BLaER1 treated with 17β-estradiol and CSF1 and Interleukin-3, amounts not matched to agents 10 nM and 100 nM (cell line): ENCODE data around the gene HMG20A.

Source experiments
- H3K27ac ChIP-seq, 11 experiments: shearing (Covaris generic); formaldehyde crosslinking; 2 replicates each; pipeline ENCODE4 v1.8.1; 2022
- H3K27me3 ChIP-seq, 11 experiments: shearing (Covaris generic); formaldehyde crosslinking; 2 replicates each; pipeline ENCODE4 v1.8.1; 2022
- H3K36me3 ChIP-seq, 11 experiments: shearing (Covaris generic); formaldehyde crosslinking; 2 replicates each; pipeline ENCODE4 v1.8.1; 2022
- H3K4me1 ChIP-seq, 10 experiments: shearing (Covaris generic); formaldehyde crosslinking; 2 replicates each; pipeline ENCODE4 v1.8.1; 2022
- H3K4me2 ChIP-seq, 11 experiments: shearing (Covaris generic); formaldehyde crosslinking; 2 replicates each; pipeline ENCODE4 v1.8.1; 2022
- H3K4me3 ChIP-seq, 10 experiments: shearing (Covaris generic); formaldehyde crosslinking; 2 replicates each; pipeline ENCODE4 v1.8.1; 2022
- H3K9ac ChIP-seq, 11 experiments: shearing (Covaris generic); formaldehyde crosslinking; 2 replicates each; pipeline ENCODE4 v1.8.1; 2022
- H3K9me3 ChIP-seq, 11 experiments: shearing (Covaris generic); formaldehyde crosslinking; replicated peaks in 1 of 11; 2 replicates each; pipeline ENCODE4 v1.8.1; 2022
- H4K20me1 ChIP-seq, 11 experiments: shearing (Covaris generic); formaldehyde crosslinking; 2 replicates each; pipeline ENCODE4 v1.8.1; 2022
- Cebpa-rat ChIP-seq, 11 experiments: shearing (Covaris generic); IDR thresholded peaks; 2 replicates each; pipeline ENCODE4 v1.8.1; 2022

The HMG20A gene

DNA sequence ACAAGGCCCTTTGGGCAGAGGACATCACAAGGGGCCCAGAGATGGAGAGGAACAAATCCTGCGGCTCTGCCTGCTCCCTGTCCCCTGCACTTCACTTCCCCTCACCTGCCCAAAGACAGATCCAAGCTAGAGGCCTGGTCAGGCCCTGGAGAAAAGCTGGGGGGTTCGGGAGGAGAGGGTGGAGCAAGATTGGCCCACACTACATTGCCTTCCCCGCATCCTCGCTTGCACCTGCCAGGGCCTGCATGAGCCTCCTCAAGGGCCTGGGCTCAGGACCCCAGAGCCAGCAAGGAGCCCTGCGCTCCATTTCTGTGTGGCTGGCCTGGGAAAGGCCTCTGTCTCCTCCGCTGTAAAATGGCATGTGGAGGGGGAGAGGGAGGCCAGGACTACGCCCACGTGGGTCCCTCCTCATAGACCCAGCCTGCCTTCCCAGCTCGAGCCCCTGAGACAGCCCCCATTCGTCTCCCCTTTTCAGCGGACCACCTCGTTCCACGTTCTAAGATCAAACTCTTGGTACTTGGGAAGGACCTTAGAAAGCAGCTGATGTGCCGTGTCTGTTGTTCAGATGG, 106.0 kb downstream of the HMG20A start:
- peak overlapping the region in 8 of 11 experiments; percentile 21 to 55 (median 44); a peak in 9 of 22 replicates for H3K27ac ChIP-seq
- TF ChIP-seq Cebpa-rat (IDR thresholded peaks at IDR 0.05) = no peak
- peak overlapping the region in 10 of 11 experiments; percentile 33 to 72 (median 56); a peak in 18 of 22 replicates for H3K9ac ChIP-seq

DNA sequence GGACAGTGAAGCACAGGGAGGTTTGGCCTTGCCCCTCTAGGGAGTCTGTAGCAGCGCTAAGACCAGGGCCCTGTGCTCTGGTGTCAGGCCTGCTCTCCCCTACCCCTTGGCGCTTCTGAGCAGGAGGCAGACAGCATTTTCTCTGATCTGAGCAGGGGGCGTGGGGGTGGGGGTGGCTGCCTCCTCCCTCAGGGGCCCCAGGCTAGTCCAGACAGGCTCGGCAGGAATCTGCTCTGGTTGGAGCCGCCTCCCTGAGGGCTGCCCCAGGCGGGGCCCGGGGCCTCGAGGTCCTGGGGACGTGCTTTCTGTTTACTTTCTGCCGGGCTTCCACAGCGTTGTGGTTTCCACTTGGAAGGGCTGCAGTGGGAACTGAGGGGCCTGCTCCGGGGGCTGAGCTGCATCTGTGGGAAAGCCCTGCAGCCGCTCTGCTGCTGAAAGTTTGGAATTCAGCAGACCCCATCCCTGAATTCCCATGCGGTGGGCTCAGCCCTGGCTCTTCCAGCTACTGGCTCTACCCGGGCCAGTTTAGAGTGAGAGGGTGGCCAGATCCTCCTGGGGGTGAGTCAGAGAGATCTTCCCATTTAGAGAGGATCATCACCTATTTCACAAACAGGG, 106.6 kb downstream of the HMG20A start:
- Histone ChIP-seq H3K9ac (peak overlapping the region in 10 of 11 experiments; percentile 33 to 72 (median 56); a peak in 19 of 22 replicates), H3K27me3 (no peaks in the 10 kb centered on the region), H3K4me3 (no peak overlapping the region), H3K36me3 (no peaks in the 10 kb centered on the region), H3K4me1 (peaks cover 13 to 44% (median 38%) of the 10 kb centered on the region in 10 experiments), H3K4me2 (peak overlapping the region; percentile 74 to 86 (median 79)), H3K9me3 (no peaks in the 10 kb centered on the region), H3K27ac (peak overlapping the region in 9 of 11 experiments; percentile 21 to 55 (median 46); a peak in 13 of 22 replicates), H4K20me1 (no peaks in the 10 kb centered on the region; a peak in 3 of 22 replicates)
- TF ChIP-seq Cebpa-rat (IDR thresholded peaks at IDR 0.05) = no peak

More for the DNA sequence above, 106.0 kb downstream of the HMG20A start:
- Histone ChIP-seq H4K20me1 (no peaks in the 10 kb centered on the region; a peak in 3 of 22 replicates), H3K4me3 (no peak overlapping the region), H3K36me3 (no peaks in the 10 kb centered on the region), H3K4me1 (peaks cover 13 to 44% (median 38%) of the 10 kb centered on the region in 10 experiments), H3K4me2 (peak overlapping the region; percentile 74 to 86 (median 79)), H3K27me3 (no peaks in the 10 kb centered on the region), H3K9me3 (no peaks in the 10 kb centered on the region)

DNA sequence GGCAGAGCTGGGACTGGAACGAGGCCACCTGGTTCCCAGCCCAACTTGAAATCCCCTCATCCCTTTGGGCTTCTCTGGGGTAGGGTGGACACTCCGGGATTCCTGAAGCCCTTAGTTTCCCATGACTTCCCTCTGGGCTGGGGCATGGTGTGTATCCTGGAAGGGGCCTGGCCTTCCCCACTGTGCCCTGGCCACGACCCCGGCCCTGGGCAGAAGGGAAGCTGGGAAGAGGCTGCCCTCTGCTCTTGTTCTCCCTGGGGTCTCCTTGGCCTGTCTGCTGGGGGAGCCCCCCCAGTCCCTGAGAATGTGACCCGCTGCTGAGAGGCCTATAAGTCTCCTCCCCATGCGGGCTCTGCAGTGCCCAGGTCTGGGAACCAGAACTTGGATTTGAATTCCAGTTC, 107.1 kb downstream of the HMG20A start:
- peak overlapping the region in 4 of 11 experiments; percentile 21 to 55 (median 44); a peak in 5 of 22 replicates for H3K27ac ChIP-seq
- peak overlapping the region; percentile 74 to 86 (median 79) for H3K4me2 ChIP-seq

DNA sequence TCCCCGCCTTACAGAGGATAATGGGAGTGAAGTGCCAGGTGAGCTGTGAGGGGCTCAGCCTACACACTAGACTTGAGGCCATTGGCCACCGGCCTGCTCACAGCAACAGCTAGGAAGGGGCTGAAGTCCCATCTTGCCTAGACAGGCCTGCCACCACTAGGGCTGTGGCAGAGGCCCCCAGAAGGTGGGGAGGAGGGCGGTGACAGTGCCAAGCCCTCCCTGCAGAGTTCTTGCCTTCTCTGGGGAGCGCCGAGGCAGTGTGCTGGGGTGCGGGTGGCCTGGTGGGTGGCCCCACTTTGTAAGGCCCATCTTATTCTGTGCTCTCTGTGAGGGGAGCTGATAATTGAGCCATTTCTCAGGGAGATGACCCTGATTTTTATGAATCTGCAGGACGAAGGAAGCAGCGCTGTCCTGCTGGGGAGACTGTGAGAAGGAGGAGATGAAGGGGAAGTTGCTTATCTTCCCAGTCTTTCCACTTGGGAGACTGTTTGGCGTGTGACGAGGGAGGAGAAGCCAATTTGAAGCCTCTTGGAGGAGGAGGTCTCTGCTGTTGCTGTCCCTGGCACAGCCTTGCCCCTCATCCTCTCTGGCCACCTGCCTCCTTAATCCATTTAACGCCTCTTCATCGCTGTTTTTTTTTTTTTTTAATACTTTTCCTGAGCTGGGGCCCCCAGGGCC, 107.7 kb downstream of the HMG20A start:
- Histone ChIP-seq H3K36me3 (no peaks in the 10 kb centered on the region), H3K9me3 (no peaks in the 10 kb centered on the region), H3K9ac (peak overlapping the region in 4 of 11 experiments; percentile 16 to 72 (median 32); a peak in 5 of 22 replicates), H3K27me3 (no peaks in the 10 kb centered on the region), H3K4me1 (peaks cover 13 to 44% (median 38%) of the 10 kb centered on the region in 10 experiments), H3K4me2 (peak overlapping the region in 10 of 11 experiments; percentile 74 to 86 (median 80); a peak in 20 of 22 replicates), H3K4me3 (no peak overlapping the region), H3K27ac (peak overlapping the region in 4 of 11 experiments; percentile 18 to 55 (median 35); a peak in 6 of 22 replicates), H4K20me1 (no peaks in the 10 kb centered on the region; a peak in 3 of 22 replicates)
- no peak for TF ChIP-seq Cebpa-rat (IDR thresholded peaks at IDR 0.05)

More for the DNA sequence above, 107.1 kb downstream of the HMG20A start:
- H3K9ac ChIP-seq = peak overlapping the region in 6 of 11 experiments; percentile 50 to 72 (median 58); a peak in 8 of 22 replicates
- no peaks in the 10 kb centered on the region for H3K27me3 ChIP-seq
- no peak overlapping the region for H3K4me3 ChIP-seq
- no peaks in the 10 kb centered on the region; a peak in 3 of 22 replicates for H4K20me1 ChIP-seq
- TF ChIP-seq Cebpa-rat (IDR thresholded peaks at IDR 0.05) = no peak
- no peaks in the 10 kb centered on the region for H3K9me3 ChIP-seq
- no peaks in the 10 kb centered on the region for H3K36me3 ChIP-seq
- peaks cover 13 to 44% (median 38%) of the 10 kb centered on the region in 10 experiments for H3K4me1 ChIP-seq

DNA sequence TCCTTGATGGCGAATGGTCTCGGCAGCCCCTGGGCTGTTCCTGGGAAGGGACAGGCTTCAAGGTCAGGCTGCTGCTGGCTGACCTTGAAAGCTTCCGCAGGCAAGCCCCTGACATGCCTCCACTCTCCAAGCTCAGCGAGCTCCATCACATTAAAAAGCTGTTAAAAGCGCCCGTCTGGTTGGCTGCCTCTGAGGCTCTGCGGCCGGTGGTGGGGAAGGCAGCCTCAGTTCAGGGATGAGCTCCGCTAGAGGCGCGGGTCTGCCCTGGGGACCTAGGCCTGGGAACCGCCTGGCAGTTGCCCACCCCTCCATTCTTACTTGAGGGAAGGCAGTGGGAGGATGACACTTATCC, 108.3 kb downstream of the HMG20A start:
- H3K4me1 ChIP-seq = peaks cover 13 to 44% (median 38%) of the 10 kb centered on the region in 10 experiments
- H3K36me3 ChIP-seq = no peaks in the 10 kb centered on the region
- no peaks in the 10 kb centered on the region for H3K9me3 ChIP-seq
- no peaks in the 10 kb centered on the region for H3K27me3 ChIP-seq
- no peak overlapping the region for H3K4me3 ChIP-seq
- peak overlapping the region in 4 of 11 experiments; percentile 18 to 55 (median 35); a peak in 5 of 22 replicates for H3K27ac ChIP-seq
- no peaks in the 10 kb centered on the region; a peak in 3 of 22 replicates for H4K20me1 ChIP-seq
- peak overlapping the region in 4 of 11 experiments; percentile 16 to 72 (median 32); a peak in 4 of 22 replicates for H3K9ac ChIP-seq
- peak overlapping the region in 9 of 11 experiments; percentile 74 to 86 (median 81); a peak in 18 of 22 replicates for H3K4me2 ChIP-seq
- TF ChIP-seq Cebpa-rat (IDR thresholded peaks at IDR 0.05) = no peak

DNA sequence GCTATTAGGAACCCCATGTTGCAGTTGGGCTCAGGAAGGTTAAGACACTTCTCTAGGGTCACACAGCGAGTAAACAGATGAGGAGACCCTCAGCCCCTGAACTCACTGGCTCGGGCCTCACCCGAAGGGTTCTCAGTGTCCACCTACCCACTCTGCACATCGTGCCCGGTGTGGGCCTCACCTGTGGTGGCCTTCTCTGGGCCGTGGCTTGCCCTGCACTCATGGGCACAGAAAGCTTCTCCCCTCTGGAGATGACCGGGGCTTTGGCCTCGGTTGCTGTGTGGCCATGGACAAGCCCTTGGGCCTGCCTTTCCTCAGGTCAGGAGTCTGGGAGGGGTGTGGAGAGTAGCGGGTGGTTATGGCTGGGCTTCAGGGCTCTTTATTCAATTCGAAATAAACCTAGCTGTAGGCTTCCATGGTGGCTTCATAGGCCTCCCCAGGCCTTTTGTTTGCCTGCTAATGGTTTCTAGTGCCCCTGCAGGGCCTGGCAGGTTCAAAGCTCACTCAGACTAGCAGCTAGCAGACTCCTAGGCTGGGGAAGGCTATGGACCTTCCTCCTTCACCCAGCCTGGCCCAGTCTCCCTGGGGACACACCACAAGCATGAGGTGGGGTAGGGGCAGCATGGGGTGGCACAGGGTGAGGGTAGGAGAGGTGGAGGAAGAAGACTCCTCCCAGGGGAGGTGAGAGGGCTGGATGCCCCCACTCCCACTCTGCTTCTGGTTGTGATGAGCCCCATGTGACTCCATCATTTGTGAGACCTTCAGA, 108.9 kb downstream of the HMG20A start:
- H3K4me1 ChIP-seq = peaks cover 13 to 44% (median 38%) of the 10 kb centered on the region in 10 experiments
- H3K9ac ChIP-seq = peak overlapping the region in 3 of 11 experiments; percentile 16 to 72 (median 47); a peak in 2 of 22 replicates
- no peaks in the 10 kb centered on the region for H3K27me3 ChIP-seq
- H3K9me3 ChIP-seq = no peaks in the 10 kb centered on the region
- no peak for TF ChIP-seq Cebpa-rat (IDR thresholded peaks at IDR 0.05)
- peak overlapping the region in 3 of 11 experiments; percentile 13 to 55 (median 24); a peak in 5 of 22 replicates for H3K27ac ChIP-seq
- H3K4me3 ChIP-seq = no peak overlapping the region
- no peaks in the 10 kb centered on the region; a peak in 3 of 22 replicates for H4K20me1 ChIP-seq
- peak overlapping the region in 9 of 11 experiments; percentile 74 to 86 (median 81); a peak in 17 of 22 replicates for H3K4me2 ChIP-seq
- no peaks in the 10 kb centered on the region for H3K36me3 ChIP-seq

DNA sequence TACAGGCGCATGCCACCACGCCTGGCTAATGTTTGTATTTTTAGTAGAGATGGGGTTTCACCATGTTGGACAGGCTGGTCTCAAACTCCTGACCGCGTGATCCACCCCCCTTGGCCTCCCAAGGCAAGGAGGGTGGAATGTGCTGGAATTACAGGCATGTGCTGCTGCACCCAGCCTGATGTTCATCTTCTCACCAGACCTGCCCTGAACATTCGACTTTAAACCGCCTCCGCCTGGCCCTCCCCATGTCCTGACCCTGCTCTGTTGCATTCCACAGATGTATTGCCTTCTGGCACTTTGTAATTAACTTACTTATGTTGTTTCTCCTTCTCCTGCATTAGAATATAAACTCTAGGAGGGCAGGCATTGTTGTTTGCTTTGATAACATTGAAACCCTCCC, 109.9 kb downstream of the HMG20A start:
- no peak for TF ChIP-seq Cebpa-rat (IDR thresholded peaks at IDR 0.05)
- Histone ChIP-seq H3K9ac (no peak overlapping the region), H3K4me2 (no peak overlapping the region), H4K20me1 (no peaks in the 10 kb centered on the region; a peak in 3 of 22 replicates), H3K4me1 (peaks cover 19 to 44% (median 38%) of the 10 kb centered on the region in 10 experiments), H3K27me3 (no peaks in the 10 kb centered on the region), H3K36me3 (no peaks in the 10 kb centered on the region), H3K9me3 (no peaks in the 10 kb centered on the region), H3K4me3 (no peak overlapping the region), H3K27ac (no peak overlapping the region)

DNA sequence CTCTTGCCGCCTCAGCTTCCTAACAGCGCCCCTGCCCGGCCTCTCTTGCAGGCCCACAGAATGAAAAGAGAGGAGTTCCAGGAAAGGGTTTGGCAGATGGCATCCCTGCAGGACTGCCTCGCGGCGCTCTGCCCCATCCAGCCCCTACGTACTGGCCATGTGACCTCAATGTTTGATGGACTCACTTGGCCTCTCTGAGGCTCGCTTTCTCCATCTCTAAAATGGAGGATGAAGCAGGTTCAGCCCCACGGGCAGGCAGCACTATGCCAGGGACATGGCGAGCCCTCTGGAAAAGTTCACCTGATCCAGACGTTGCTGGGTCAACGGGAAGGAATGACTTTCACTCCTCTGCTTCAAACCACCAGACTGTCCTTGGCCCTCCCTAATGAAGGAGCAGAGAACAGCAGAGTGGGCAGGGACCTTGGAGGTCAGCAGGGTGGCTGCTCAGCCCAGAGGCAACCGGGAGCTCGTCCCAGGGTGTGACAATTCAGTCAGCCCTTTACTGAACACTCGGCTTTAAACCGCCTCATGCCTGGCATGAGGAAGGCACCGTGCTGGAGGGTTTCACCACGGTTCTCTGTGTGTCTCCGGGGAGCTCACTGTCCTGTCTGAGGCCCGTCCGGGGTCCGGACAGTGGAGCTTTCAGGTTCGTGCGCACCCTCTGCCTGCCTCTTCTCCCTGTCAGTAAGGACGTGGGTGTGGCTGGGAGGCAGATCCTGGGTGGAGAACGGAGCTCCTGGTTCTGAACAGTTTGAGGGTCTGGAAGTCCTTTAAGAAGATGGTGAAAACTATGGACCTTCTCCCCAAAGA, 110.7 kb downstream of the HMG20A start:
- no peak overlapping the region for H3K27ac ChIP-seq
- peaks cover 19 to 41% (median 38%) of the 10 kb centered on the region in 10 experiments for H3K4me1 ChIP-seq
- no peaks in the 10 kb centered on the region for H3K27me3 ChIP-seq
- H3K9ac ChIP-seq = no peak overlapping the region
- no peaks in the 10 kb centered on the region; a peak in 3 of 22 replicates for H4K20me1 ChIP-seq
- no peak overlapping the region for H3K4me3 ChIP-seq
- TF ChIP-seq Cebpa-rat (IDR thresholded peaks at IDR 0.05) = no peak
- H3K36me3 ChIP-seq = no peaks in the 10 kb centered on the region
- H3K4me2 ChIP-seq = no peak overlapping the region
- H3K9me3 ChIP-seq = no peaks in the 10 kb centered on the region
